Measurements from ENCODE around the gene TET1. TPM values are rescaled to one million over a fixed set of nuclear protein-coding genes. Genes with fewer than 3 reads are reported as not detected.
A peak's percentile ranks its signal among the peaks of the same experiment; 100 is the strongest.

The TET1 gene
- total and polyA plus RNA-seq, 9 of the 15 experiments (the other 6 are each of a cell fraction or from before 2014, with no cell fraction given), result 2.6 to 21.3 (median 11.6) TPM

DNA sequence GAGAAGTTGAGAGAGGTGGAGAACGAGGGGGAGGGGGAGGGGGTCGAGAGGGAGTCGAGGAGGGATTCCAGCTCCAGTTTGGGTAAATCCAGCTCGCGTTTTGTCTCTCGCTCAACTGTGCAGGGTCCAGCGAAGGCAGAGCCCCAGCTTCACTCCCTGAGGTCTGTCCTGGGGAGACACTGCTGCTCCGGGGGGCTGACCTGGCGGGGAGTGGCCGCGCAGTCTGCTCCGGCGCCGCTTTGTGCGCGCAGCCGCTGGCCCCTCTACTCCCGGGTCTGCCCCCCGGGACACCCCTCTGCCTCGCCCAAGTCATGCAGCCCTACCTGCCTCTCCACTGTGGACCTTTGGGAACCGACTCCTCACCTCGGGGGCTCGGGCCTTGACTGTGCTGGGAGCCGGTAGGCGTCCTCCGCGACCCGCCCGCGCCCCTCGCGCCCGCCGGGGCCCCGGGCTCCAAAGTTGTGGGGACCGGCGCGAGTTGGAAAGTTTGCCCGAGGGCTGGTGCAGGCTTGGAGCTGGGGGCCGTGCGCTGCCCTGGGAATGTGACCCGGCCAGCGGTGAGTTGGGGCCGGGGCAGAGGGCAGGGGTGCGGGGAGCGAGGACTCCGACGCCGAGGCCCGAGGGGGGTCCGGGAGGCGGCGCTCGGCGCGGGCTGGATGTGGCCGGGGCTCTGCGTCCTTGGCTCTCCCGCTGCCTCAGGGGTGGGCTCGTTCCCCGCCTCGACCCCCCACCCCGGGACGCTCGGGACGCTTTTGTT is at the start of gene TET1 (continued):
- TF ChIP-seq, protein P1, sequence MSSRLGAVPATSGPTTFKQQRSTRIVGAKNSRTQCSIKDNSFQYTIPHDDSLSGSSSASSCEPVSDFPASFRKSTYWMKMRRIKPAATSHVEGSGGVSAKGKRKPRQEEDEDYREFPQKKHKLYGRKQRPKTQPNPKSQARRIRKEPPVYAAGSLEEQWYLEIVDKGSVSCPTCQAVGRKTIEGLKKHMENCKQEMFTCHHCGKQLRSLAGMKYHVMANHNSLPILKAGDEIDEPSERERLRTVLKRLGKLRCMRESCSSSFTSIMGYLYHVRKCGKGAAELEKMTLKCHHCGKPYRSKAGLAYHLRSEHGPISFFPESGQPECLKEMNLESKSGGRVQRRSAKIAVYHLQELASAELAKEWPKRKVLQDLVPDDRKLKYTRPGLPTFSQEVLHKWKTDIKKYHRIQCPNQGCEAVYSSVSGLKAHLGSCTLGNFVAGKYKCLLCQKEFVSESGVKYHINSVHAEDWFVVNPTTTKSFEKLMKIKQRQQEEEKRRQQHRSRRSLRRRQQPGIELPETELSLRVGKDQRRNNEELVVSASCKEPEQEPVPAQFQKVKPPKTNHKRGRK (tag; IDR thresholded peaks at IDR 0.05), result no peak
- TF ChIP-seq EP300 (IDR thresholded peaks at IDR 0.05; ENCODE audit: low read length), result 0 out of 2 replicates have a peak, but pooled peaks have one; percentile 46
- TF ChIP-seq SIN3A (IDR thresholded peaks at IDR 0.05; ENCODE audit: borderline replicate concordance in 2 of 2, control insufficient read depth in 1 of 2, low read depth in 2 of 2, low read length in 2 of 2), result peak; percentile 1 to 79; a peak in 2 of 4 replicates
- TF ChIP-seq, protein P2, sequence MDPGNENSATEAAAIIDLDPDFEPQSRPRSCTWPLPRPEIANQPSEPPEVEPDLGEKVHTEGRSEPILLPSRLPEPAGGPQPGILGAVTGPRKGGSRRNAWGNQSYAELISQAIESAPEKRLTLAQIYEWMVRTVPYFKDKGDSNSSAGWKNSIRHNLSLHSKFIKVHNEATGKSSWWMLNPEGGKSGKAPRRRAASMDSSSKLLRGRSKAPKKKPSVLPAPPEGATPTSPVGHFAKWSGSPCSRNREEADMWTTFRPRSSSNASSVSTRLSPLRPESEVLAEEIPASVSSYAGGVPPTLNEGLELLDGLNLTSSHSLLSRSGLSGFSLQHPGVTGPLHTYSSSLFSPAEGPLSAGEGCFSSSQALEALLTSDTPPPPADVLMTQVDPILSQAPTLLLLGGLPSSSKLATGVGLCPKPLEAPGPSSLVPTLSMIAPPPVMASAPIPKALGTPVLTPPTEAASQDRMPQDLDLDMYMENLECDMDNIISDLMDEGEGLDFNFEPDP (CRISPR knock-in tag; IDR thresholded peaks at IDR 0.05), result no peak
- TF ChIP-seq MCM7 (IDR thresholded peaks at IDR 0.05), result no peak
- TF ChIP-seq OTX1 (CRISPR knock-in tag; IDR thresholded peaks at IDR 0.05), result no peak
- 0 out of 2 replicates have a peak, but pooled peaks have one; percentile 9 for TF ChIP-seq EGR1 (conservative IDR thresholded peaks at IDR 0.05)
- 0 out of 2 replicates have a peak, but pooled peaks have one; percentile 52 for TF ChIP-seq CC2D1A (IDR thresholded peaks at IDR 0.05)
- TF ChIP-seq, protein P3, sequence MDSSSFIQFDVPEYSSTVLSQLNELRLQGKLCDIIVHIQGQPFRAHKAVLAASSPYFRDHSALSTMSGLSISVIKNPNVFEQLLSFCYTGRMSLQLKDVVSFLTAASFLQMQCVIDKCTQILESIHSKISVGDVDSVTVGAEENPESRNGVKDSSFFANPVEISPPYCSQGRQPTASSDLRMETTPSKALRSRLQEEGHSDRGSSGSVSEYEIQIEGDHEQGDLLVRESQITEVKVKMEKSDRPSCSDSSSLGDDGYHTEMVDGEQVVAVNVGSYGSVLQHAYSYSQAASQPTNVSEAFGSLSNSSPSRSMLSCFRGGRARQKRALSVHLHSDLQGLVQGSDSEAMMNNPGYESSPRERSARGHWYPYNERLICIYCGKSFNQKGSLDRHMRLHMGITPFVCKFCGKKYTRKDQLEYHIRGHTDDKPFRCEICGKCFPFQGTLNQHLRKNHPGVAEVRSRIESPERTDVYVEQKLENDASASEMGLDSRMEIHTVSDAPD (CRISPR knock-in tag; IDR thresholded peaks at IDR 0.05), result no peak
- TF ChIP-seq RBM25 (IDR thresholded peaks at IDR 0.05; ENCODE audit: low read depth, low read length, severe bottlenecking), result no peak
- TF ChIP-seq, protein P4, sequence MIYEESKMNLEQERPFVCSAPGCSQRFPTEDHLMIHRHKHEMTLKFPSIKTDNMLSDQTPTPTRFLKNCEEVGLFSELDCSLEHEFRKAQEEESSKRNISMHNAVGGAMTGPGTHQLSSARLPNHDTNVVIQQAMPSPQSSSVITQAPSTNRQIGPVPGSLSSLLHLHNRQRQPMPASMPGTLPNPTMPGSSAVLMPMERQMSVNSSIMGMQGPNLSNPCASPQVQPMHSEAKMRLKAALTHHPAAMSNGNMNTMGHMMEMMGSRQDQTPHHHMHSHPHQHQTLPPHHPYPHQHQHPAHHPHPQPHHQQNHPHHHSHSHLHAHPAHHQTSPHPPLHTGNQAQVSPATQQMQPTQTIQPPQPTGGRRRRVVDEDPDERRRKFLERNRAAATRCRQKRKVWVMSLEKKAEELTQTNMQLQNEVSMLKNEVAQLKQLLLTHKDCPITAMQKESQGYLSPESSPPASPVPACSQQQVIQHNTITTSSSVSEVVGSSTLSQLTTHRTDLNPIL (CRISPR knock-in tag; IDR thresholded peaks at IDR 0.05), result no peak
- TF ChIP-seq BCOR (IDR thresholded peaks at IDR 0.05), result peak; percentile 51; the same call in 1 of the 2 replicates
- TF ChIP-seq CREM (IDR thresholded peaks at IDR 0.05; ENCODE audit: low read depth), result peak; percentile 65
- no peak for TF ChIP-seq RBM34 (IDR thresholded peaks at IDR 0.05; ENCODE audit: borderline replicate concordance, insufficient read depth, low read length)
- TF ChIP-seq, protein P5, sequence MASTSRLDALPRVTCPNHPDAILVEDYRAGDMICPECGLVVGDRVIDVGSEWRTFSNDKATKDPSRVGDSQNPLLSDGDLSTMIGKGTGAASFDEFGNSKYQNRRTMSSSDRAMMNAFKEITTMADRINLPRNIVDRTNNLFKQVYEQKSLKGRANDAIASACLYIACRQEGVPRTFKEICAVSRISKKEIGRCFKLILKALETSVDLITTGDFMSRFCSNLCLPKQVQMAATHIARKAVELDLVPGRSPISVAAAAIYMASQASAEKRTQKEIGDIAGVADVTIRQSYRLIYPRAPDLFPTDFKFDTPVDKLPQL (IDR thresholded peaks at IDR 0.05; ENCODE audit: extremely low read depth, insufficient read length), result peak; percentile 88
- 0 out of 2 replicates have a peak, but pooled peaks have one; percentile 35 for TF ChIP-seq SMAD4 (CRISPR knock-in tag; conservative IDR thresholded peaks at IDR 0.05)
- no peak for TF ChIP-seq ATF1 (CRISPR knock-in tag; IDR thresholded peaks at IDR 0.05)
- TF ChIP-seq ATF1 (tag; IDR thresholded peaks at IDR 0.05), result peak; percentile 56; the same call in 1 of the 2 replicates
- TF ChIP-seq, protein P6, sequence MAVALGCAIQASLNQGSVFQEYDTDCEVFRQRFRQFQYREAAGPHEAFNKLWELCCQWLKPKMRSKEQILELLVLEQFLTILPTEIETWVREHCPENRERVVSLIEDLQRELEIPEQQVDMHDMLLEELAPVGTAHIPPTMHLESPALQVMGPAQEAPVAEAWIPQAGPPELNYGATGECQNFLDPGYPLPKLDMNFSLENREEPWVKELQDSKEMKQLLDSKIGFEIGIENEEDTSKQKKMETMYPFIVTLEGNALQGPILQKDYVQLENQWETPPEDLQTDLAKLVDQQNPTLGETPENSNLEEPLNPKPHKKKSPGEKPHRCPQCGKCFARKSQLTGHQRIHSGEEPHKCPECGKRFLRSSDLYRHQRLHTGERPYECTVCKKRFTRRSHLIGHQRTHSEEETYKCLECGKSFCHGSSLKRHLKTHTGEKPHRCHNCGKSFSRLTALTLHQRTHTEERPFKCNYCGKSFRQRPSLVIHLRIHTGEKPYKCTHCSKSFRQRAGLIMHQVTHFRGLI (CRISPR knock-in tag; IDR thresholded peaks at IDR 0.05), result no peak
- peak; percentile 53 for TF ChIP-seq U2AF1 (optimal IDR thresholded peaks at IDR 0.05; ENCODE audit: low read depth, low read length)

Measured in K562 (cell line).